GM23338 (cell line): ENCODE results near the gene ADGRD1. TPM values are rescaled to one million over a fixed set of nuclear protein-coding genes. Genes with fewer than 3 reads are reported as not detected.

Source experiments
- ATAC-seq: fragments of 200-7000 bp; cut with Tn5 transposase; 3 replicates; pipeline ENCODE4 v1.9.1; 2020
- DNase-seq: peaks from one replicate; pipeline ENCODE4 v3.0.0-alpha.2; 2015; ENCODE audit warnings: low spot score
- H2AFZ ChIP-seq: fragments of 200-600 bp; sonication (generic); 2 replicates; pipeline ENCODE4 v1.8.0; 2016; ENCODE audit warnings: antibody characterized with exemption, mild to moderate bottlenecking, moderate library complexity
- H3F3A ChIP-seq: fragments of 200-600 bp; sonication (generic); replicated peaks from 2 replicates; pipeline ENCODE4 v1.8.0; 2017; ENCODE audit warnings: antibody characterized with exemption, mixed run types, low read depth
- H3K27ac ChIP-seq: fragments of 200-600 bp; sonication (generic); 2 replicates; pipeline ENCODE4 v1.6.1; 2016; ENCODE audit warnings: low read depth
- H3K27me3 ChIP-seq: fragments of 200-600 bp; sonication (generic); 2 replicates; pipeline ENCODE4 v1.8.0; 2016; ENCODE audit warnings: mild to moderate bottlenecking, mixed run types, moderate library complexity; ENCODE audit not compliant: insufficient read depth
- H3K36me3 ChIP-seq: fragments of 200-600 bp; sonication (generic); 2 replicates; pipeline ENCODE4 v1.8.0; 2016; ENCODE audit warnings: mild to moderate bottlenecking; ENCODE audit not compliant: insufficient read depth
- H3K4me1 ChIP-seq: fragments of 200-600 bp; sonication (generic); 2 replicates; pipeline ENCODE4 v1.8.0; 2016; ENCODE audit warnings: mild to moderate bottlenecking, moderate library complexity; ENCODE audit not compliant: insufficient read depth
- H3K4me2 ChIP-seq: fragments of 200-600 bp; sonication (generic); 2 replicates; pipeline ENCODE4 v1.7.1; 2017; ENCODE audit warnings: mixed run types
- H3K4me3 ChIP-seq: fragments of 200-600 bp; sonication (generic); 2 replicates; pipeline ENCODE4 v1.6.1; 2016; ENCODE audit warnings: mixed run types
- H3K79me2 ChIP-seq: fragments of 200-600 bp; sonication (generic); replicated peaks from 2 replicates; pipeline ENCODE4 v1.8.0; 2017; ENCODE audit warnings: mild to moderate bottlenecking; ENCODE audit not compliant: insufficient read depth
- H3K9me2 ChIP-seq: fragments of 200-600 bp; sonication (generic); 2 replicates; pipeline ENCODE4 v1.8.0; 2017; ENCODE audit not compliant: insufficient read depth
- H4K20me1 ChIP-seq: fragments of 200-600 bp; sonication (generic); replicated peaks from 2 replicates; pipeline ENCODE4 v1.8.0; 2017; ENCODE audit warnings: mild to moderate bottlenecking; ENCODE audit not compliant: insufficient read depth
- H3K27ac Mint-ChIP-seq: 2 replicates; pipeline ENCODE4 v1.8.0; 2020; ENCODE audit warnings: inconsistent platforms, mild to moderate bottlenecking, moderate library complexity, mixed read lengths
- H3K27me3 Mint-ChIP-seq: 3 replicates; pipeline ENCODE4 v1.8.0; 2022; ENCODE audit warnings: low read depth, mild to moderate bottlenecking, moderate library complexity, mixed read lengths, inconsistent platforms; ENCODE audit not compliant: insufficient read depth, poor library complexity
- H3K36me3 Mint-ChIP-seq: 3 replicates; pipeline ENCODE4 v1.8.0; 2021; ENCODE audit warnings: low read depth, mild to moderate bottlenecking, inconsistent platforms, moderate library complexity, mixed read lengths
- H3K4me1 Mint-ChIP-seq: 3 replicates; pipeline ENCODE4 v1.8.0; 2020; ENCODE audit warnings: mild to moderate bottlenecking, inconsistent platforms, mixed read lengths
- H3K4me3 Mint-ChIP-seq: 3 replicates; pipeline ENCODE4 v1.8.0; 2021; ENCODE audit warnings: moderate library complexity, mild to moderate bottlenecking, inconsistent platforms, mixed read lengths
- H3K9me3 Mint-ChIP-seq: 3 replicates; pipeline ENCODE4 v1.8.0; 2020; ENCODE audit warnings: moderate library complexity, mild to moderate bottlenecking, inconsistent platforms, mixed read lengths
- CREB1 ChIP-seq: fragments of 250-450 bp; sonication (Bioruptor Pico); IDR thresholded peaks from 2 replicates; pipeline ENCODE4 v1.5.0; 2020; ENCODE audit warnings: low read depth, mild to moderate bottlenecking, moderate library complexity
- EZH2 ChIP-seq: fragments of 200-600 bp; sonication (generic); IDR thresholded peaks from one replicate; pipeline ENCODE4 v1.8.0; 2017; ENCODE audit warnings: antibody characterized with exemption, mild to moderate bottlenecking, low read depth; ENCODE audit not compliant: unreplicated experiment
- JUNB ChIP-seq: IDR thresholded peaks from one replicate; pipeline ENCODE4 v1.6.1; 2016; ENCODE audit warnings: antibody characterized with exemption; ENCODE audit not compliant: unreplicated experiment
- POLR2AphosphoS5 ChIP-seq: IDR thresholded peaks from 2 replicates; pipeline ENCODE4 v1.6.1; 2016; ENCODE audit warnings: antibody characterized with exemption, low read depth
- STAT1 ChIP-seq: IDR thresholded peaks from one replicate; pipeline ENCODE4 v1.6.1; 2016; ENCODE audit warnings: antibody characterized with exemption; ENCODE audit not compliant: unreplicated experiment
- ZNF114 ChIP-seq: fragments of 250-450 bp; sonication (Bioruptor Pico); IDR thresholded peaks from 2 replicates; pipeline ENCODE4 v1.5.0; 2020; ENCODE audit warnings: mild to moderate bottlenecking, moderate library complexity
- ZNF331 ChIP-seq: fragments of 250-450 bp; sonication (Bioruptor Pico); IDR thresholded peaks from 2 replicates; pipeline ENCODE4 v1.5.0; 2020; ENCODE audit warnings: low read depth, mild to moderate bottlenecking, moderate library complexity
- polyA plus RNA-seq: library from polyadenylated mRNA; unstranded; fragments of >200 nt; fragmentation: Nextera tagmentation; extraction: Ambion mirVana; gene quantifications from 2 replicates; pipeline ENCODE4 v1.2.1, GENCODE V29; 2016
- total RNA-seq: library from RNA; depleted of rRNA; stranded (reverse); fragments of >200 nt; shearing (Covaris generic); gene quantifications from 2 replicates; pipeline ENCODE4 v1.2.3, GENCODE V29; 2014
- TF ChIP-seq, protein P1 (sequence below): fragments of 250-450 bp; sonication (Bioruptor Pico); IDR thresholded peaks from 2 replicates; pipeline ENCODE4 v1.5.0; 2020; ENCODE audit warnings: mild to moderate bottlenecking, moderate library complexity

ADGRD1 gene
- total and polyA plus RNA-seq, 2 experiments from 2014 or later = 1.4 TPM; not detected in 1

DNA sequence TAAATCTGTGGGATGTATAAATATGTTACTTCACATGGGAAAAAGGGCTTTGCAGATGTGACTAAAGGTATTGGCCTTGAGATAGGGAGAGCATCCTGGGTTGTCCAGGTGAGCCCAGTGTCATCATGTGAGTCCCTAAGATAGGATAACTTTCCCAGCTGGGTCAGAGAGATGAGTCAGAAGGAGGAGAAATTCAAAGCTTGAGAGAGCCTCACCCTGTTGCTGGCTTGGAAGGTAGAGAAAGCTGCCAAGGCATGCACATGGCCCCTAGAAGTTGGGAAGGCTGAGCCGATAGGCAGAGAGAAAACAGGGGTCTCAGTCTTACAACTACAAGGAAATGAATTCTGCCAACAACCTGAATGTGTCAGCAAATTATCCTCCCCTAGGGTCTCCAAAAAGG is 213.0 kb downstream of the ADGRD1 start:
- H3K27me3 ChIP-seq = no peaks in the 10 kb centered on the region
- H3K4me2 ChIP-seq = no peak overlapping the region
- H3K36me3 Mint-ChIP-seq = no peaks in the 10 kb centered on the region
- peaks cover 2% of the 10 kb centered on the region for H3K27me3 Mint-ChIP-seq
- ATAC-seq (no peak), DNase-seq (no peak)
- H3K9me3 Mint-ChIP-seq = no peaks in the 10 kb centered on the region; the same call in 2 of the 3 replicates
- no peaks in the 10 kb centered on the region for H3K9me2 ChIP-seq
- H3F3A ChIP-seq = no peaks in the 10 kb centered on the region
- no peak overlapping the region for H3K4me3 ChIP-seq
- no peaks in the 10 kb centered on the region for H3K4me1 Mint-ChIP-seq
- H4K20me1 ChIP-seq = no peaks in the 10 kb centered on the region
- no peak overlapping the region for H3K27ac Mint-ChIP-seq
- no peak overlapping the region for H3K27ac ChIP-seq
- H3K4me1 ChIP-seq = no peaks in the 10 kb centered on the region
- TF ChIP-seq ZNF331 (CRISPR knock-in tag) = no peak
- no peak for TF ChIP-seq JUNB
- TF ChIP-seq STAT1 = no peak
- TF ChIP-seq, protein P1, sequence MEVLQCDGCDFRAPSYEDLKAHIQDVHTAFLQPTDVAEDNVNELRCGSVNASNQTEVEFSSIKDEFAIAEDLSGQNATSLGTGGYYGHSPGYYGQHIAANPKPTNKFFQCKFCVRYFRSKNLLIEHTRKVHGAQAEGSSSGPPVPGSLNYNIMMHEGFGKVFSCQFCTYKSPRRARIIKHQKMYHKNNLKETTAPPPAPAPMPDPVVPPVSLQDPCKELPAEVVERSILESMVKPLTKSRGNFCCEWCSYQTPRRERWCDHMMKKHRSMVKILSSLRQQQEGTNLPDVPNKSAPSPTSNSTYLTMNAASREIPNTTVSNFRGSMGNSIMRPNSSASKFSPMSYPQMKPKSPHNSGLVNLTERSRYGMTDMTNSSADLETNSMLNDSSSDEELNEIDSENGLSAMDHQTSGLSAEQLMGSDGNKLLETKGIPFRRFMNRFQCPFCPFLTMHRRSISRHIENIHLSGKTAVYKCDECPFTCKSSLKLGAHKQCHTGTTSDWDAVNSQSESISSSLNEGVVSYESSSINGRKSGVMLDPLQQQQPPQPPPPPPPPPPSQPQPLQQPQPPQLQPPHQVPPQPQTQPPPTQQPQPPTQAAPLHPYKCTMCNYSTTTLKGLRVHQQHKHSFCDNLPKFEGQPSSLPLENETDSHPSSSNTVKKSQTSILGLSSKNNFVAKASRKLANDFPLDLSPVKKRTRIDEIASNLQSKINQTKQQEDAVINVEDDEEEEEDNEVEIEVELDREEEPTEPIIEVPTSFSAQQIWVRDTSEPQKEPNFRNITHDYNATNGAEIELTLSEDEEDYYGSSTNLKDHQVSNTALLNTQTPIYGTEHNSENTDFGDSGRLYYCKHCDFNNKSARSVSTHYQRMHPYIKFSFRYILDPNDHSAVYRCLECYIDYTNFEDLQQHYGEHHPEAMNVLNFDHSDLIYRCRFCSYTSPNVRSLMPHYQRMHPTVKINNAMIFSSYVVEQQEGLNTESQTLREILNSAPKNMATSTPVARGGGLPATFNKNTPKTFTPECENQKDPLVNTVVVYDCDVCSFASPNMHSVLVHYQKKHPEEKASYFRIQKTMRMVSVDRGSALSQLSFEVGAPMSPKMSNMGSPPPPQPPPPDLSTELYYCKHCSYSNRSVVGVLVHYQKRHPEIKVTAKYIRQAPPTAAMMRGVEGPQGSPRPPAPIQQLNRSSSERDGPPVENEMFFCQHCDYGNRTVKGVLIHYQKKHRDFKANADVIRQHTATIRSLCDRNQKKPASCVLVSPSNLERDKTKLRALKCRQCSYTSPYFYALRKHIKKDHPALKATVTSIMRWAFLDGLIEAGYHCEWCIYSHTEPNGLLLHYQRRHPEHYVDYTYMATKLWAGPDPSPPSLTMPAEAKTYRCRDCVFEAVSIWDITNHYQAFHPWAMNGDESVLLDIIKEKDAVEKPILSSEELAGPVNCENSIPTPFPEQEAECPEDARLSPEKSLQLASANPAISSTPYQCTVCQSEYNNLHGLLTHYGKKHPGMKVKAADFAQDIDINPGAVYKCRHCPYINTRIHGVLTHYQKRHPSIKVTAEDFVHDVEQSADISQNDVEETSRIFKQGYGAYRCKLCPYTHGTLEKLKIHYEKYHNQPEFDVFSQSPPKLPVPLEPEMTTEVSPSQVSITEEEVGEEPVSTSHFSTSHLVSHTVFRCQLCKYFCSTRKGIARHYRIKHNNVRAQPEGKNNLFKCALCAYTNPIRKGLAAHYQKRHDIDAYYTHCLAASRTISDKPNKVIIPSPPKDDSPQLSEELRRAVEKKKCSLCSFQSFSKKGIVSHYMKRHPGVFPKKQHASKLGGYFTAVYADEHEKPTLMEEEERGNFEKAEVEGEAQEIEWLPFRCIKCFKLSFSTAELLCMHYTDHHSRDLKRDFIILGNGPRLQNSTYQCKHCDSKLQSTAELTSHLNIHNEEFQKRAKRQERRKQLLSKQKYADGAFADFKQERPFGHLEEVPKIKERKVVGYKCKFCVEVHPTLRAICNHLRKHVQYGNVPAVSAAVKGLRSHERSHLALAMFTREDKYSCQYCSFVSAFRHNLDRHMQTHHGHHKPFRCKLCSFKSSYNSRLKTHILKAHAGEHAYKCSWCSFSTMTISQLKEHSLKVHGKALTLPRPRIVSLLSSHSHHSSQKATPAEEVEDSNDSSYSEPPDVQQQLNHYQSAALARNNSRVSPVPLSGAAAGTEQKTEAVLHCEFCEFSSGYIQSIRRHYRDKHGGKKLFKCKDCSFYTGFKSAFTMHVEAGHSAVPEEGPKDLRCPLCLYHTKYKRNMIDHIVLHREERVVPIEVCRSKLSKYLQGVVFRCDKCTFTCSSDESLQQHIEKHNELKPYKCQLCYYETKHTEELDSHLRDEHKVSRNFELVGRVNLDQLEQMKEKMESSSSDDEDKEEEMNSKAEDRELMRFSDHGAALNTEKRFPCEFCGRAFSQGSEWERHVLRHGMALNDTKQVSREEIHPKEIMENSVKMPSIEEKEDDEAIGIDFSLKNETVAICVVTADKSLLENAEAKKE = no peak
- no peak for TF ChIP-seq POLR2AphosphoS5
- no peak for TF ChIP-seq ZNF114 (CRISPR knock-in tag)
- H3K4me3 Mint-ChIP-seq = no peak overlapping the region
- H3K36me3 ChIP-seq = no peaks in the 10 kb centered on the region
- H2AFZ ChIP-seq = no peak overlapping the region
- H3K79me2 ChIP-seq = no peaks in the 10 kb centered on the region

DNA sequence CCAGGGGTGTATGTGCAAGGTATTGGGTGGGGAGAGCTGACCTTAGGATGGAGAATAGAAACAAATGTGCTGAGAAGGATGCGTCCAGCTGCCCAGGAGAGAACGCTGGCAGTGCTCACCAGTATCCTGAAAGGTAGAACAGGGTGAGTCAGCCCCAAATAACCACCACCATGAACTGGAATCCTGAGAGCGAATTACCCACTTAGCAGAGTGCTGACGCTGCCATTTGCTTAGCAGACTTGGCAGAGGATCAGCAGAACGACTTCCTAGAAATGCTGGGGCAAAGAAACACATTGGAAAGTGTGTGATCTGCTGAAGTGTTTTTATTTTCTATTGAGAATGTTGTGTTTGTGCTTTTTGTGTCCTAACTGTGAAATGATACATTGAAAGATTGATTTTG is 213.6 kb downstream of the ADGRD1 start:
- Mint-ChIP-seq H3K4me1 (no peaks in the 10 kb centered on the region), H3K27me3 (peaks cover 2% of the 10 kb centered on the region), H3K9me3 (no peaks in the 10 kb centered on the region; the same call in 2 of the 3 replicates), H3K4me3 (no peak overlapping the region), H3K27ac (no peak overlapping the region), H3K36me3 (no peaks in the 10 kb centered on the region)
- H4K20me1 ChIP-seq = no peaks in the 10 kb centered on the region
- H3K4me1 ChIP-seq = no peaks in the 10 kb centered on the region
- no peaks in the 10 kb centered on the region for H3F3A ChIP-seq
- H3K9me2 ChIP-seq = no peaks in the 10 kb centered on the region
- no peaks in the 10 kb centered on the region for H3K27me3 ChIP-seq
- ATAC-seq (no peak), DNase-seq (no peak)
- H2AFZ ChIP-seq = no peak overlapping the region
- H3K36me3 ChIP-seq = no peaks in the 10 kb centered on the region
- H3K79me2 ChIP-seq = no peaks in the 10 kb centered on the region
- H3K4me3 ChIP-seq = no peak overlapping the region
- H3K27ac ChIP-seq = no peak overlapping the region
- no peak overlapping the region for H3K4me2 ChIP-seq
- TF ChIP-seq STAT1 = no peak
- TF ChIP-seq CREB1 (CRISPR knock-in tag) = no peak
- TF ChIP-seq, protein P1 = no peak
- TF ChIP-seq EZH2 = no peak
